HG03064 (cell line): ENCODE measurements around the gene CDH11.

Experiments used
- ATAC-seq: cut with Tn5 transposase; IDR thresholded peaks from one replicate; pipeline ENCODE4 v1.9.1; 2021; ENCODE audit warnings: low read depth; ENCODE audit not compliant: unreplicated experiment

Gene CDH11

GRCh38 chr16:65117811-65118448 is 3.9 kb downstream of the CDH11 start:
- ATAC-seq, result no peak

- ATAC-seq, result no peak
Measured at GRCh38 chr16:65116818-65117430, 4.9 kb downstream of the CDH11 start.

- no peak for ATAC-seq
Measured at GRCh38 chr16:65116216-65116615, 5.6 kb downstream of the CDH11 start.

GRCh38 chr16:65114527-65114926 is 7.3 kb downstream of the CDH11 start:
- ATAC-seq, result no peak

- no peak for ATAC-seq
Measured at GRCh38 chr16:65113441-65113840, 8.4 kb downstream of the CDH11 start.

- ATAC-seq, result no peak
Measured at GRCh38 chr16:65111306-65111705, 10.6 kb downstream of the CDH11 start.

GRCh38 chr16:65106757-65107156 is 15.1 kb downstream of the CDH11 start:
- no peak for ATAC-seq

GRCh38 chr16:65105171-65105570 is 16.7 kb downstream of the CDH11 start:
- ATAC-seq, result no peak

GRCh38 chr16:65104471-65104870 is 17.4 kb downstream of the CDH11 start:
- ATAC-seq, result no peak

GRCh38 chr16:65102326-65102725 is 19.5 kb downstream of the CDH11 start:
- ATAC-seq, result no peak

GRCh38 chr16:65101009-65101408 is 20.9 kb downstream of the CDH11 start:
- ATAC-seq, result no peak

GRCh38 chr16:65099607-65100006 is 22.3 kb downstream of the CDH11 start:
- ATAC-seq, result no peak

- ATAC-seq, result no peak
Measured at GRCh38 chr16:65098916-65099315, 22.9 kb downstream of the CDH11 start.

GRCh38 chr16:65097296-65097695 is 24.6 kb downstream of the CDH11 start:
- ATAC-seq, result no peak

GRCh38 chr16:65095906-65096305 is 26.0 kb downstream of the CDH11 start:
- no peak for ATAC-seq

GRCh38 chr16:65095090-65095728 is 26.7 kb downstream of the CDH11 start:
- no peak for ATAC-seq

GRCh38 chr16:65094009-65094408 is 27.9 kb downstream of the CDH11 start:
- no peak for ATAC-seq

- no peak for ATAC-seq
Measured at GRCh38 chr16:65083164-65083857, 38.6 kb downstream of the CDH11 start.

GRCh38 chr16:65079549-65079948 is 42.3 kb downstream of the CDH11 start:
- no peak for ATAC-seq

- ATAC-seq, result no peak
Measured at GRCh38 chr16:65077181-65077580, 44.7 kb downstream of the CDH11 start.

- no peak for ATAC-seq
Measured at GRCh38 chr16:65075877-65076276, 46.0 kb downstream of the CDH11 start.
